A549 (cell line): ENCODE measurements around the gene TSC2.

Experiments used
- BHLHE40 ChIP-seq: IDR thresholded peaks from 2 replicates; pipeline ENCODE4 v1.6.1; 2012; ENCODE audit warnings: low read depth, low read length, inconsistent platforms
- EP300 ChIP-seq, 2 experiments: fragments of >200 bp; sonication (Bioruptor Twin); formaldehyde crosslinking; IDR thresholded peaks; 2 replicates in 1 of 2; 3 replicates in 1 of 2; pipeline ENCODE4 v1.6.1; 2016 to 2017
- FOSL2 ChIP-seq, 2 experiments: fragments of 450-650 bp in 1 of 2; fragments of >200 bp in 1 of 2; sonication (Bioruptor Twin) in 1 of 2; formaldehyde crosslinking; IDR thresholded peaks; 2 replicates each; pipeline versions ENCODE4 v1.5.0 to v1.6.1; 2016 to 2020; ENCODE audit warnings: mild to moderate bottlenecking in 1 of 2, moderate library complexity in 1 of 2
- NR3C1 ChIP-seq: fragments of >200 bp; sonication (Bioruptor Twin); formaldehyde crosslinking; IDR thresholded peaks from 3 replicates; pipeline ENCODE4 v1.6.1; 2017
- POLR2AphosphoS2 ChIP-seq: conservative IDR thresholded peaks from 2 replicates; pipeline ENCODE4 v1.6.1; 2012; ENCODE audit warnings: low read length, improper control_type of control experiment, inconsistent platforms
- TF ChIP-seq, protein P1 (sequence below): fragments of >200 bp; sonication (Bioruptor Twin); formaldehyde crosslinking; IDR thresholded peaks from 3 replicates; pipeline ENCODE4 v1.5.1; 2016

DNA sequence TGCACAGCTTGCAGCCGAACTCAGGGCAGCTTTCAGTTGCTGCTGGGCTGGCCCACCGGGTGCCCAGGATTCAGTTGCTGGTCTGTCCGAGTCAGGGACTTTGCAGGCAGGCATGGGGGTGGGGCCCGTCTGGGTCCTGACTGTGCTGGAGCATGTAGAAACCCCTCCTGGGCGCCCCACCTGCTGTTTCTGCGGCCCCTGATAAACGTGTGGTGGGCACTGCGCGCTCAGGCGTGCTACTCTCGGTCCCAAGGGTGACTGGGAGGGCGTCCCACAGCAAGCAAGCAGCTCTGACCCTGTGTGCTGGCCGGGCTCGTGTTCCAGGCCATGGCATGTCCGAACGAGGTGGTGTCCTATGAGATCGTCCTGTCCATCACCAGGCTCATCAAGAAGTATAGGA lies 12.6 kb downstream of the TSC2 start:
- TF ChIP-seq, protein P1, sequence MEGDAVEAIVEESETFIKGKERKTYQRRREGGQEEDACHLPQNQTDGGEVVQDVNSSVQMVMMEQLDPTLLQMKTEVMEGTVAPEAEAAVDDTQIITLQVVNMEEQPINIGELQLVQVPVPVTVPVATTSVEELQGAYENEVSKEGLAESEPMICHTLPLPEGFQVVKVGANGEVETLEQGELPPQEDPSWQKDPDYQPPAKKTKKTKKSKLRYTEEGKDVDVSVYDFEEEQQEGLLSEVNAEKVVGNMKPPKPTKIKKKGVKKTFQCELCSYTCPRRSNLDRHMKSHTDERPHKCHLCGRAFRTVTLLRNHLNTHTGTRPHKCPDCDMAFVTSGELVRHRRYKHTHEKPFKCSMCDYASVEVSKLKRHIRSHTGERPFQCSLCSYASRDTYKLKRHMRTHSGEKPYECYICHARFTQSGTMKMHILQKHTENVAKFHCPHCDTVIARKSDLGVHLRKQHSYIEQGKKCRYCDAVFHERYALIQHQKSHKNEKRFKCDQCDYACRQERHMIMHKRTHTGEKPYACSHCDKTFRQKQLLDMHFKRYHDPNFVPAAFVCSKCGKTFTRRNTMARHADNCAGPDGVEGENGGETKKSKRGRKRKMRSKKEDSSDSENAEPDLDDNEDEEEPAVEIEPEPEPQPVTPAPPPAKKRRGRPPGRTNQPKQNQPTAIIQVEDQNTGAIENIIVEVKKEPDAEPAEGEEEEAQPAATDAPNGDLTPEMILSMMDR: no peak
- TF ChIP-seq FOSL2 (IDR thresholded peaks at IDR 0.05): no peak
- TF ChIP-seq FOSL2 (CRISPR knock-in tag; IDR thresholded peaks at IDR 0.05): no peak
- no peak for TF ChIP-seq BHLHE40
- TF ChIP-seq POLR2AphosphoS2: no peak
- no peak for TF ChIP-seq EP300 (IDR thresholded peaks at IDR 0.05)
- no peak for TF ChIP-seq NR3C1
